ENCODE measurements around the gene GIGYF2.

The GIGYF2 gene

DNA sequence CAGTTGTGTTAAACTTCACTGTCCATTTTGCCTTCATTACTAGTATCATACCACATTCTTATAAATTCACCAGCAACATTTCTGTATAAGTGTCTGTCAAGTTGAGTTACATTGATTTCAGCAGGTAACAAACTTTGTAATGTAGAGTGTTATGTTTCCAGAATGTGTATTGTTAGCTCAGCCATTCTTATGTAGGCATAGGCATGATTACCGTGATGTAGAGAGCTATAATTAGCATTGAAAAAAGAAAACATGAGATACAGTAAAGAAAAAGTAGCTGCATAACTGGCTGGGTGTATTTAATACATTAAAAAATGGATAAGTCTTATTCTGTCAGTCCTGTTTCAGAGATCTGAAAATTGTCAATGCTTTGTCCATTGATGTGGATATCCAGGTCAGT, 70.7 kb downstream of the GIGYF2 start:
- no peak overlapping the region for H3K4me3 ChIP-seq (replicated peaks; ENCODE audit: insufficient read depth, low read length)
- no peak overlapping the region for H3K27ac ChIP-seq (replicated peaks)
- TF ChIP-seq, protein P1, sequence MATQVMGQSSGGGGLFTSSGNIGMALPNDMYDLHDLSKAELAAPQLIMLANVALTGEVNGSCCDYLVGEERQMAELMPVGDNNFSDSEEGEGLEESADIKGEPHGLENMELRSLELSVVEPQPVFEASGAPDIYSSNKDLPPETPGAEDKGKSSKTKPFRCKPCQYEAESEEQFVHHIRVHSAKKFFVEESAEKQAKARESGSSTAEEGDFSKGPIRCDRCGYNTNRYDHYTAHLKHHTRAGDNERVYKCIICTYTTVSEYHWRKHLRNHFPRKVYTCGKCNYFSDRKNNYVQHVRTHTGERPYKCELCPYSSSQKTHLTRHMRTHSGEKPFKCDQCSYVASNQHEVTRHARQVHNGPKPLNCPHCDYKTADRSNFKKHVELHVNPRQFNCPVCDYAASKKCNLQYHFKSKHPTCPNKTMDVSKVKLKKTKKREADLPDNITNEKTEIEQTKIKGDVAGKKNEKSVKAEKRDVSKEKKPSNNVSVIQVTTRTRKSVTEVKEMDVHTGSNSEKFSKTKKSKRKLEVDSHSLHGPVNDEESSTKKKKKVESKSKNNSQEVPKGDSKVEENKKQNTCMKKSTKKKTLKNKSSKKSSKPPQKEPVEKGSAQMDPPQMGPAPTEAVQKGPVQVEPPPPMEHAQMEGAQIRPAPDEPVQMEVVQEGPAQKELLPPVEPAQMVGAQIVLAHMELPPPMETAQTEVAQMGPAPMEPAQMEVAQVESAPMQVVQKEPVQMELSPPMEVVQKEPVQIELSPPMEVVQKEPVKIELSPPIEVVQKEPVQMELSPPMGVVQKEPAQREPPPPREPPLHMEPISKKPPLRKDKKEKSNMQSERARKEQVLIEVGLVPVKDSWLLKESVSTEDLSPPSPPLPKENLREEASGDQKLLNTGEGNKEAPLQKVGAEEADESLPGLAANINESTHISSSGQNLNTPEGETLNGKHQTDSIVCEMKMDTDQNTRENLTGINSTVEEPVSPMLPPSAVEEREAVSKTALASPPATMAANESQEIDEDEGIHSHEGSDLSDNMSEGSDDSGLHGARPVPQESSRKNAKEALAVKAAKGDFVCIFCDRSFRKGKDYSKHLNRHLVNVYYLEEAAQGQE (IDR thresholded peaks at IDR 0.05; ENCODE audit: insufficient replicate concordance, low read depth): no peak
- TF ChIP-seq, protein P2, sequence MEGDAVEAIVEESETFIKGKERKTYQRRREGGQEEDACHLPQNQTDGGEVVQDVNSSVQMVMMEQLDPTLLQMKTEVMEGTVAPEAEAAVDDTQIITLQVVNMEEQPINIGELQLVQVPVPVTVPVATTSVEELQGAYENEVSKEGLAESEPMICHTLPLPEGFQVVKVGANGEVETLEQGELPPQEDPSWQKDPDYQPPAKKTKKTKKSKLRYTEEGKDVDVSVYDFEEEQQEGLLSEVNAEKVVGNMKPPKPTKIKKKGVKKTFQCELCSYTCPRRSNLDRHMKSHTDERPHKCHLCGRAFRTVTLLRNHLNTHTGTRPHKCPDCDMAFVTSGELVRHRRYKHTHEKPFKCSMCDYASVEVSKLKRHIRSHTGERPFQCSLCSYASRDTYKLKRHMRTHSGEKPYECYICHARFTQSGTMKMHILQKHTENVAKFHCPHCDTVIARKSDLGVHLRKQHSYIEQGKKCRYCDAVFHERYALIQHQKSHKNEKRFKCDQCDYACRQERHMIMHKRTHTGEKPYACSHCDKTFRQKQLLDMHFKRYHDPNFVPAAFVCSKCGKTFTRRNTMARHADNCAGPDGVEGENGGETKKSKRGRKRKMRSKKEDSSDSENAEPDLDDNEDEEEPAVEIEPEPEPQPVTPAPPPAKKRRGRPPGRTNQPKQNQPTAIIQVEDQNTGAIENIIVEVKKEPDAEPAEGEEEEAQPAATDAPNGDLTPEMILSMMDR (IDR thresholded peaks at IDR 0.05; ENCODE audit: insufficient read depth, low read length): no peak
- TF ChIP-seq POLR2AphosphoS5 (IDR thresholded peaks at IDR 0.05; ENCODE audit: low read depth) (no peak), SPI1 (IDR thresholded peaks at IDR 0.05; ENCODE audit: borderline replicate concordance, low read depth) (no peak), GABPA (IDR thresholded peaks at IDR 0.05; ENCODE audit: low read depth) (no peak)
- DNase-seq (ENCODE audit: low read depth in 1 of 2, low spot score in 1 of 2): no peak
- H3K27me3 ChIP-seq (ENCODE audit: insufficient read depth, poor library complexity, severe bottlenecking): no peaks in the 10 kb centered on the region

DNA sequence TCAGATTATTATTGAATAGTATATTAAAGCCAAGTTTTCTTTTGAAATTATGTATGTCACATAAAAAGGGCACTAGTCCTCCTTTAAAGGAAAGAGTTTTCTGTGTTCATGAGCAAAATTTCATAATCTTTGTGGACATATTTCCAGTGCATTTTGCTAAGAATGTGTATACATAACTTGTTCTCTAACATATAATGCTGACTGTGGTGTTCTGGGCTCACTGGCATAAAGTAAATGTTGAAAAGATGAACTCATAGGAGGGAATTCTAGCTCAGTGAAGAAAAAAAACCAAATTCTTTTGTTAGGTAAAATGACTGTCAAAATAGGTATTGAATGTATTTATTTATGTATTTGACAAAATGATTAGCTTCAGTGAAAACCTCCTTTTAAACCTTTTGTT, 73.1 kb downstream of the GIGYF2 start:
- no peaks in the 10 kb centered on the region for H3K27me3 ChIP-seq (ENCODE audit: insufficient read depth, poor library complexity, severe bottlenecking)
- DNase-seq (ENCODE audit: low read depth in 1 of 2, low spot score in 1 of 2): no peak
- no peak overlapping the region for H3K27ac ChIP-seq (replicated peaks)
- no peak overlapping the region for H3K4me3 ChIP-seq (replicated peaks; ENCODE audit: insufficient read depth, low read length)
- TF ChIP-seq, protein P1 (IDR thresholded peaks at IDR 0.05; ENCODE audit: insufficient replicate concordance, low read depth): no peak
- TF ChIP-seq, protein P2 (IDR thresholded peaks at IDR 0.05; ENCODE audit: insufficient read depth, low read length): no peak
- no peak for TF ChIP-seq POLR2AphosphoS5 (IDR thresholded peaks at IDR 0.05; ENCODE audit: low read depth)
- no peak for TF ChIP-seq GABPA (IDR thresholded peaks at IDR 0.05; ENCODE audit: low read depth)
- TF ChIP-seq SPI1 (IDR thresholded peaks at IDR 0.05; ENCODE audit: borderline replicate concordance, low read depth): no peak

DNA sequence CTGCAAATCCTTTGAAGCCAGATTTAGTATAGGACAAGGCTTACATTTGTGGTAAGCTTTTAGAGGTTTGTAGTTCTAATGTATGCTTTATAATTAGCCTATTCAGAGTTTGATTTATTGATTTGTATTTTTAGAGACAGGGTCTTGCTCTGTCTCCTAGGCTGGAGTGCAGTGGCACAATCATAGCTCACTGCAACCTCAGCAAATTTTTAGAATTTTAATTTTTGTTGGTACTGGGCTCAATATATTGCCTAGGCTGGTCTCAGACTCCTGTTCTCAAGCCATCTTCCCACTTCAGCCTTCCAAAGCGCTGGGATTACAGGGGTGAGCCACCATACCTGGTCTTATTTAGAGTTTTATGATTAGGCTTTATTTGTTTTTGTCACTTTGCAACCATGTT, 74.7 kb downstream of the GIGYF2 start:
- Histone ChIP-seq H3K27me3 (ENCODE audit: insufficient read depth, poor library complexity, severe bottlenecking) (no peaks in the 10 kb centered on the region), H3K27ac (replicated peaks) (no peak overlapping the region), H3K4me3 (replicated peaks; ENCODE audit: insufficient read depth, low read length) (no peak overlapping the region)
- TF ChIP-seq, protein P1 (IDR thresholded peaks at IDR 0.05; ENCODE audit: insufficient replicate concordance, low read depth): no peak
- TF ChIP-seq SPI1 (IDR thresholded peaks at IDR 0.05; ENCODE audit: borderline replicate concordance, low read depth) (no peak), GABPA (IDR thresholded peaks at IDR 0.05; ENCODE audit: low read depth) (no peak), POLR2AphosphoS5 (IDR thresholded peaks at IDR 0.05; ENCODE audit: low read depth) (no peak)
- TF ChIP-seq, protein P2 (IDR thresholded peaks at IDR 0.05; ENCODE audit: insufficient read depth, low read length): no peak
- DNase-seq (ENCODE audit: low read depth in 1 of 2, low spot score in 1 of 2): no peak
